GM12892 (cell line): ENCODE data around the gene KDM5A.

Source experiments
- DNase-seq: peaks from one replicate; pipeline ENCODE4 v3.0.0; 2011; ENCODE audit not compliant: insufficient read length
- FAIRE-seq: peaks from 2 replicates; lab custom pipeline; 2011; peaks lifted over from hg19 to GRCh38; lab: Jason Lieb, UNC
- POLR2A ChIP-seq: IDR thresholded peaks from 2 replicates; pipeline ENCODE4 v1.6.1; 2011; ENCODE audit warnings: low read depth, low read length, control low read depth
- POLR2AphosphoS5 ChIP-seq: IDR thresholded peaks from 2 replicates; pipeline ENCODE4 v1.6.1; 2011; ENCODE audit warnings: low read depth, low read length, control low read depth
- TAF1 ChIP-seq: IDR thresholded peaks from 2 replicates; pipeline ENCODE4 v1.6.1; 2011; ENCODE audit warnings: low read depth, mild to moderate bottlenecking, control low read depth, low read length, borderline replicate concordance

Gene KDM5A

GRCh38 chr12:232731-233614, 156.1 kb downstream of the KDM5A start:
- FAIRE-seq: no peak
- TF ChIP-seq TAF1: no peak
- TF ChIP-seq POLR2AphosphoS5: no peak
- no peak for TF ChIP-seq POLR2A
- no peak for DNase-seq

DNA sequence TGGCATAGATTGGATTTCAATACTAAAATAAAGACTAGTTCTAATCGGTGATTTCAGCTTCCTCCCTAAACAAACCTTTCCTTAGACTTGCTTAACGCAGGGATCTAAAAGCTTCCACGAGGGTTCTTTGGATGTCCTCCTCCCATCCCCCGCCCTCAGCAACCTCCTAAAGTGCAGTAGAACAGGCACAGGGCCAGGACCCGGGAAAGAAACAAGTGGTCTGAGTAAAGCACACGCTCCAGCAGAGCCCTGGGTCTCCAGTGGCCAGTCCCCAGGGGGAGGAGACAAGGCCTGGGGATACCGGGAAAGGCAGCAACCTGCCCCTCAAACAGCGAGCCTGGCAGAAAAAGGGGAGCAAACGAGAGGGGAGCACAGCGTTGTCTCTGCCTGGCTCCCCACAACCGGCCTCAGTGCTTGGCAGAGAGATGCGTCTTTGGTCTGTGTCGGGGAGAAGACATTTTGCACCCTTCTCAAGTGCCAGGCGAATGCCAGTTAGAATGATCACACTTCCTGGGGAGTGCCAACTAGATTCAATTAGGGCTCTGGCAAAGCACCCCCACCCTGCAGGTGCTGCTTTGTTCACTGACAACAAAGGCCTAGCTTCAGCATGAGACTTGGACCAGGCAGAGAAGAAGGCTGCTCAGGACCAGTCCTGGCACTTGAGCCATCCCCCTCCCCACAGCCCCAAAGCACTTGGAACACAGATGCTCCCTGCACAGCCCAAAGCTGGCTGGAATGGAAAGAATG, 158.0 kb downstream of the KDM5A start:
- FAIRE-seq: no peak
- TF ChIP-seq TAF1: no peak
- no peak for TF ChIP-seq POLR2AphosphoS5
- no peak for TF ChIP-seq POLR2A

More for the DNA sequence above, 158.0 kb downstream of the KDM5A start:
- DNase-seq: no peak
